Measurements from ENCODE around the gene JAKMIP1. TPM values are rescaled to one million over a fixed set of nuclear protein-coding genes. Genes with fewer than 3 reads are reported as not detected.

The JAKMIP1 gene
- total and polyA plus RNA-seq, 9 donors = 0.33 to 1.00 (median 0.56) TPM; not detected in 1

DNA sequence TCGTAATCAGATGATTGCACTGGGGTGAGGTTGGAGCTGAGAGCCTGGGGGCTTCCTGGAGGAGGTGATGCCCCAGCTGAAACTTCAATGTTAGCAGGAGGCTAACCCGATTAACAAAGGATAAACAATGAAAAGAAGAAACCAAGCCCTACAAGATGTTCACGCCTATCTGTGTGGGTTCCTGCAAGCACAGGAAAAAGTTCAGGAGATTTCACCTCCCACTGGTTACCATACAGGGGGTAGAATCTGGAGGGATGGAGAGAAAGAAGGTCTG is 27.5 kb downstream of the JAKMIP1 start:
- Histone ChIP-seq H3K4me3 (no peak overlapping the region), H3K27me3 (no peaks in the 10 kb centered on the region), H3K27ac (no peak overlapping the region), H3K36me3 (no peaks in the 10 kb centered on the region), H3K4me1 (ENCODE audit: insufficient read depth) (no peaks in the 10 kb centered on the region), H3K9me3 (no peaks in the 10 kb centered on the region)
- TF ChIP-seq POLR2A (IDR thresholded peaks at IDR 0.05) = no peak
- TF ChIP-seq, protein P1, sequence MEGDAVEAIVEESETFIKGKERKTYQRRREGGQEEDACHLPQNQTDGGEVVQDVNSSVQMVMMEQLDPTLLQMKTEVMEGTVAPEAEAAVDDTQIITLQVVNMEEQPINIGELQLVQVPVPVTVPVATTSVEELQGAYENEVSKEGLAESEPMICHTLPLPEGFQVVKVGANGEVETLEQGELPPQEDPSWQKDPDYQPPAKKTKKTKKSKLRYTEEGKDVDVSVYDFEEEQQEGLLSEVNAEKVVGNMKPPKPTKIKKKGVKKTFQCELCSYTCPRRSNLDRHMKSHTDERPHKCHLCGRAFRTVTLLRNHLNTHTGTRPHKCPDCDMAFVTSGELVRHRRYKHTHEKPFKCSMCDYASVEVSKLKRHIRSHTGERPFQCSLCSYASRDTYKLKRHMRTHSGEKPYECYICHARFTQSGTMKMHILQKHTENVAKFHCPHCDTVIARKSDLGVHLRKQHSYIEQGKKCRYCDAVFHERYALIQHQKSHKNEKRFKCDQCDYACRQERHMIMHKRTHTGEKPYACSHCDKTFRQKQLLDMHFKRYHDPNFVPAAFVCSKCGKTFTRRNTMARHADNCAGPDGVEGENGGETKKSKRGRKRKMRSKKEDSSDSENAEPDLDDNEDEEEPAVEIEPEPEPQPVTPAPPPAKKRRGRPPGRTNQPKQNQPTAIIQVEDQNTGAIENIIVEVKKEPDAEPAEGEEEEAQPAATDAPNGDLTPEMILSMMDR (IDR thresholded peaks at IDR 0.05) = no peak
- no peak for TF ChIP-seq EP300 (IDR thresholded peaks at IDR 0.05)
- WGBS, 3 donors = 66 to 79% (median 72%) methylated on average over 3 of the region's 3 CpGs
- no peak for DNase-seq
- intact Hi-C loops (cut with DNase I) = no loop called here

DNA sequence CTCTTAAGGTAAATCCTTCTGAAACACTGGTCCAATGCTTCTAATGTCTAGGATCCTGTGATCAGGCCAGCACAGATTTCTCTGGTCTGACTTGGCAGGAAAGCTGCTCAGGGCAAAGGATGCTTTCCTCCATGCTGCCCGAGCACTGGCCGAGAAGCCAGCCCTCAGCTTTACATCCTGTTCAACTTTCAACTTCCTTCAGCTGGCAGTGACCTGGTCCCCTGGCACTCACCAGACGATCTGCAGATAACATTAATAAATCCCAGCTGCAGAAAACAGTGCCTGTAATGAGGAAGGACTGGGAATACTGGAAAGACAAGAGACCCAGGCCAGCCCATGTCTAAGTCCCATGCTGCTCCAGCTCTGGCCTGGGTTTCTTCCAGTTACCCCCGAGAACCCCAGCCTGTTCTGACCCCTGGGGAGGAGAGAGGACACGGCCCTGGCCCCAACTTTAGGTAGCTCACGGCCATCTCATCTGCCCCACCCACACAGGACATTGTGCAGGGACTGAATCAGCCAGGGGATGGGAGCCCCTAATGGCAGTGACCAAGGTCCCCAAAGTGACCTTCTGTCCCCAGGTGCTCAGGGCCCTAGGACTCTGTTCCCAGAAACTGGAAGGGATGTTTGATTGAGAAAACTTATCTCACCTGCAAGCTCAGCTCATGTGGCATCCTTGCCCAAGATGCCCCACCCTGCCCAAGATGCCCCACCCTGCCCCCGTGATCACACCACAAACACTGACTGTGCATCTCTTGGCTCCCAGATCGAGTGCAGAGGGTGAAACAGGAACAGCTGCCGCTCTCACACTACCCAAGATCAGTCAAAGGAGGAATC is 28.0 kb downstream of the JAKMIP1 start:
- no peak for DNase-seq
- no peaks in the 10 kb centered on the region for H3K4me1 ChIP-seq (ENCODE audit: insufficient read depth)
- no peak for TF ChIP-seq EP300 (IDR thresholded peaks at IDR 0.05)
- TF ChIP-seq, protein P1 (IDR thresholded peaks at IDR 0.05) = no peak
- TF ChIP-seq POLR2A (IDR thresholded peaks at IDR 0.05) = no peak
- H3K36me3 ChIP-seq = no peaks in the 10 kb centered on the region
- H3K9me3 ChIP-seq = no peaks in the 10 kb centered on the region
- no peak overlapping the region for H3K27ac ChIP-seq
- intact Hi-C loops (cut with DNase I) = no loop called here
- no peaks in the 10 kb centered on the region for H3K27me3 ChIP-seq
- no peak overlapping the region for H3K4me3 ChIP-seq
- 57 to 72% (median 58%) methylated on average over 9 of the region's 9 CpGs for WGBS, 3 donors

DNA sequence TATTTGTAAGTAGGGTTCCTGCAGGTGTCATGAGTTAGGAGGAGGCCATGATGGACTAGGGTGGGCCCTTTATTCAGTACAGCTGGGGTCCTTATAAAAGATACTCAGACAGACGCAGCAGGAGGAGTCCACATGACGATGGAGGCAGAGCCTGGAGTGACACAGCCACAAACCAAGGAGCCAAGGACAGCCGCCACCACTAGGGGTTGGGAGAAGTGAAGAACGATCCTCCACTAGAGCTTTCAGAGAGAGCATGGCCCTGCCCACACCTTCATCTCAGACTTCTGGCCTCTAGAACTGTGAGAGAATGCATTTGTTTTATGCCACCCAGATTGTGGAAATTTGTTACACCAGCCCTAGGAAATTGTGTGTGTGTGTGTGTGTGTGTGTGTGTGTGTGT is 31.1 kb downstream of the JAKMIP1 start:
- Histone ChIP-seq H3K36me3 (no peaks in the 10 kb centered on the region), H3K27ac (no peak overlapping the region), H3K27me3 (no peaks in the 10 kb centered on the region), H3K9me3 (no peaks in the 10 kb centered on the region), H3K4me3 (no peak overlapping the region), H3K4me1 (ENCODE audit: insufficient read depth) (no peaks in the 10 kb centered on the region)
- intact Hi-C loops (cut with DNase I) = no loop called here
- DNase-seq = no peak
- TF ChIP-seq POLR2A (IDR thresholded peaks at IDR 0.05) (no peak), EP300 (IDR thresholded peaks at IDR 0.05) (no peak)
- TF ChIP-seq, protein P1 (IDR thresholded peaks at IDR 0.05) = no peak
- 77 to 85% (median 83%) methylated on average over 4 of the region's 4 CpGs for WGBS, 3 donors

DNA sequence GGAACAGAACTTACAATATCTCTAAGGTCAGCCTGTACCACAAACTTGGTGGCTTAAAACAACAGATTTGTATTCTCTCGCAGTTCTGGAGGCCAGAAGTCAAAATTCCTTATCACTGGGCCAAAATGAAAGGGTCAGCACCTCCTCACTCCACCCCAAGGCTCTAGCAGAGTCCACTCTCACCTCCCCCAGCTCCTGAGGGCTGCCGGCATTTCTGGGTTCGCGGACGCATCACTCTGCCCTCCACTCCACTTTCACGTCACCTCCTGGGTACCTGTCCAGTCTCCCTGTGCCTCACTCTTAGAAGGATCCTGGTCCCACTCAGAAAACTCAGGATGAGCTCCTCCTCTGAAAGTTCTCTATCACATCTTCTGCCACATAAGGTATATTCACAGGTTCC is 34.6 kb downstream of the JAKMIP1 start:
- 89 to 91% (median 90%) methylated on average over 6 of the region's 6 CpGs for WGBS, 3 donors
- H3K9me3 ChIP-seq = no peaks in the 10 kb centered on the region
- no peak for TF ChIP-seq POLR2A (IDR thresholded peaks at IDR 0.05)
- TF ChIP-seq EP300 (IDR thresholded peaks at IDR 0.05) = no peak
- TF ChIP-seq, protein P1 (IDR thresholded peaks at IDR 0.05) = no peak
- intact Hi-C loops (cut with DNase I) = no loop called here
- no peaks in the 10 kb centered on the region for H3K4me1 ChIP-seq (ENCODE audit: insufficient read depth)
- no peaks in the 10 kb centered on the region for H3K36me3 ChIP-seq
- no peak for DNase-seq
- no peak overlapping the region for H3K27ac ChIP-seq
- no peaks in the 10 kb centered on the region for H3K27me3 ChIP-seq
- no peak overlapping the region for H3K4me3 ChIP-seq
